DND-41 (cell line): Measurements from ENCODE around the gene CD27.
"Not testable (repeated sequence)": the region's sequence is repeated elsewhere in the genome, so short reads cannot be mapped to it uniquely, and the experiment has no call there.

ENCODE experiments used
- ATAC-seq: fragments of 200-7000 bp; cut with Tn5 transposase; 3 replicates; pipeline ENCODE4 v1.9.1; 2021; ENCODE audit warnings: low read depth; ENCODE audit not compliant: insufficient read depth
- DNase-seq: peaks from one replicate; pipeline ENCODE4 v3.0.0-alpha.2; 2020
- H2AFZ ChIP-seq: 2 replicates; pipeline ENCODE4 v1.6.0; 2012; ENCODE audit warnings: low read depth, low read length
- H3K27ac ChIP-seq: 2 replicates; pipeline ENCODE4 v1.5.1; 2012; ENCODE audit warnings: low read length, inconsistent platforms
- H3K27me3 ChIP-seq: fragments of 200-600 bp; sonication (generic); 2 replicates; pipeline ENCODE4 v1.6.0; 2012; ENCODE audit warnings: low read length, mild to moderate bottlenecking, inconsistent platforms; ENCODE audit not compliant: insufficient read depth, poor library complexity
- H3K36me3 ChIP-seq: 2 replicates; pipeline ENCODE4 v1.5.1; 2012; ENCODE audit warnings: low read length, inconsistent platforms; ENCODE audit not compliant: insufficient read depth
- H3K4me1 ChIP-seq: 2 replicates; pipeline ENCODE4 v1.5.1; 2012; ENCODE audit warnings: mild to moderate bottlenecking, low read length; ENCODE audit not compliant: insufficient read depth
- H3K4me2 ChIP-seq: 2 replicates; pipeline ENCODE4 v1.6.0; 2012; ENCODE audit warnings: mild to moderate bottlenecking, moderate library complexity, low read length, inconsistent platforms; ENCODE audit not compliant: insufficient read depth
- H3K4me3 ChIP-seq, 2 experiments: fragments of 200-600 bp in 1 of 2; shearing (Covaris generic) in 1 of 2; 2 replicates each; pipeline ENCODE4 v1.5.1; 2012 to 2016; ENCODE audit warnings: inconsistent platforms in 2 of 2, low read length in 2 of 2, mild to moderate bottlenecking in 2 of 2, low read depth in 1 of 2, moderate library complexity in 1 of 2
- H3K79me2 ChIP-seq: 2 replicates; pipeline ENCODE4 v1.6.0; 2012; ENCODE audit warnings: low read length, inconsistent platforms; ENCODE audit not compliant: insufficient read depth
- H3K9ac ChIP-seq: 2 replicates; pipeline ENCODE4 v1.6.0; 2012; ENCODE audit warnings: low read depth, mild to moderate bottlenecking, inconsistent platforms, low read length, moderate library complexity
- H3K9me3 ChIP-seq: 2 replicates; pipeline ENCODE4 v1.5.1; 2012; ENCODE audit warnings: low read length, moderate library complexity, mild to moderate bottlenecking, inconsistent platforms; ENCODE audit not compliant: insufficient read depth, severe bottlenecking
- H4K20me1 ChIP-seq: 2 replicates; pipeline ENCODE4 v1.6.0; 2012; ENCODE audit warnings: low read length; ENCODE audit not compliant: insufficient read depth
- CTCF ChIP-seq: IDR thresholded peaks from 2 replicates; pipeline ENCODE4 v1.5.1; 2012; ENCODE audit warnings: borderline replicate concordance, low read length, moderate library complexity, mild to moderate bottlenecking; ENCODE audit not compliant: poor library complexity, severe bottlenecking; ENCODE audit errors: extremely low read depth
- EZH2 ChIP-seq: IDR thresholded peaks from 3 replicates; pipeline ENCODE4 v1.6.1; 2012; ENCODE audit warnings: borderline replicate concordance, low read depth, mild to moderate bottlenecking, moderate library complexity, low read length, inconsistent platforms; ENCODE audit not compliant: severe bottlenecking

CD27 gene

DNA sequence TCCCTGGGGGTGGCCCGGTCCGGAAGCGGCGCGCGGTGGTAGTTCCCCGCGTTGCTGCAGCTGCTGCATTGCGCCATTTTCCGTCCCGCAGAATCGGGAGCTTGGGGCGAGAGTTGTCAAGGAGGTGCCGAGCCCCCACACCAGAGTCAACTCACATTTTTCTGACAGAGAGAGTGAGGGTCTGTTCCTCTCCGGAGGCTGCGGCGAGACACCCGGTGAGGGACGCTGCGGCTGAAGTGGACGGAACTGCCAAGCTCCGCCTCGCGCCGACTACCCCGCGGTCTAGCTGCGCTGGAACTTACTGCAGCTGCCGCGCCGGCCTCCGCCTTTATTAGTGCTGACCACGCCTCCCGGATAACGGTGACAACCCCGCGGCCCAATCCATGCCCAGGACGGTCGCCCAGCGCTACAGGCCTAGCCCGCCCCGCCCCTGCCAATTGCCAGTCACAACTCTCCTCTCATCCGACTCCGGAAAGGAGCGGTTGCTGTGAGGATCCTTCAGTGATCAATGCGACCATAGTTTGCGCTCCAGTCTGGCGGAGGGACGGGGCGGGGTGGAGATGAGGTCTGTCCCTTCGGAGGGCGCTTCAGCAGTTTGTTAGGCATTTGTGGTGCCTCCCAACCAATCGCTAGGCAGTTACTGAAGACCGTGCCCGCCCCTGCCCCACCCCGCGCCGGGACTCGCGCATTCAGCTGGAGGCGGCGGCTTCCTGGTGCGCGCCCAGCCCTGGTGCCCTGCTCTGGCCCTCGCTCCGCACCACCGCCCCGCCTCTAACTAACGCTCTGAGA, 25.8 kb downstream of the CD27 start, which contains the start of gene VAMP1:
VAMP1 (minus strand) TSS at position 303 of the 789 bp plus-strand sequence; CDS start at position 157, 146 bp downstream.
- Histone ChIP-seq H3K4me3 (peak within 1 kb of the TSS; percentile 61 to 86), H3K4me1 (peaks cover 35% of the 10 kb centered on the region), H4K20me1 (no peaks in the 10 kb centered on the region; the same call in 1 of the 2 replicates), H3K79me2 (peaks cover 39% of the 10 kb centered on the region), H3K9ac (peak within 1 kb of the TSS; percentile 79), H3K4me2 (peak within 1 kb of the TSS; percentile 70), H3K27ac (peak within 1 kb of the TSS; percentile 94), H3K27me3 (no peaks in the 10 kb centered on the region), H3K9me3 (no peaks in the 10 kb centered on the region), H3K36me3 (peaks cover 16% of the 10 kb centered on the region), H2AFZ (peak within 1 kb of the TSS; percentile 92)
- ATAC-seq (peak; percentile 89), DNase-seq (peak; percentile 98)
- TF ChIP-seq CTCF (no peak), EZH2 (no peak)

DNA sequence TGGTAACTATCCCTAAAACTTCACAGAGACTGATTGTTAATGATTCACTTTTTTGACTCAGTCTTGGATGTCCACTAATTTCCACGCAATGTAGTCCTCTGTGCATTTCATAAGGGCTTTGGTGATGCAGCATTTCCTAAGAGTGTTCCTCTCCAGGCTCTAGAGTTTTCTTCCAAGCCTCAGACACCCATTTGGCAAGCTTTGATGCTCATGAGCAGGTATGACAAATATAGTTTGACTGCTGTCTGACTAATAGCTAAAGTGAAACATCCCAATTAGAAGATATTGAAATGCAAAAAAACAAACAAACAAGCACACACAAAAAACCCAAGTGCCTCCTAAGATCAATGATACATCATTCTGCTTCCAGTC, 27.2 kb downstream of the CD27 start:
- no peak for DNase-seq
- no peak overlapping the region for H3K27ac ChIP-seq

DNA sequence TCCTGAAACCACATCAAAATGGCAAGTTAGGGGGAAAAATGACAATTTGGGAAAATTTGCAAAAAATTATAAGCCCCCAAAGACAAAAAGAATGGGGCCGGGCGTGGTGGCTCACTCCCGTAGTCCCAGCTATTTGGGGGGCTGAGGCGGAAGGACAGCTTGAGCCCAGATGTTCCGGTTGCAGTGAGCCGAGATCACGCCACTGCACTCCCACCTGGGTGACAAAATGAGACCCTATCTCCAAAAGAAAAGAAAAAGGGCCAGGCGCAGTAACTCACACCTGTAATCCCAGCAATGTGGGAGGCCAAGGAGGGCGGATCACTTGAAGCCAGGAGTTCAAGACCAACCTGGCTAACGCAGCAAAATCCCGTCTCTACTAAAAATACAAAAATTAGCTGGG, 27.7 kb downstream of the CD27 start:
- H3K27ac ChIP-seq = no peak overlapping the region
- H3K9me3 ChIP-seq = no peaks in the 10 kb centered on the region
- H3K79me2 ChIP-seq = peaks cover 27% of the 10 kb centered on the region
- no peaks in the 10 kb centered on the region for H3K27me3 ChIP-seq
- H3K36me3 ChIP-seq = peaks cover 3% of the 10 kb centered on the region
- DNase-seq (no peak), ATAC-seq (no peak)
- TF ChIP-seq EZH2 (no peak), CTCF (no peak)
- H2AFZ ChIP-seq = no peak overlapping the region
- H3K4me1 ChIP-seq = peaks cover 33% of the 10 kb centered on the region
- H4K20me1 ChIP-seq = no peaks in the 10 kb centered on the region
- H3K4me3 ChIP-seq = no peak overlapping the region
- no peak overlapping the region for H3K9ac ChIP-seq
- no peak overlapping the region for H3K4me2 ChIP-seq

More for the DNA sequence above, 27.2 kb downstream of the CD27 start:
- H3K4me2 ChIP-seq = no peak overlapping the region
- no peaks in the 10 kb centered on the region for H3K9me3 ChIP-seq
- H3K79me2 ChIP-seq = peaks cover 27% of the 10 kb centered on the region
- ATAC-seq = no peak
- no peak overlapping the region for H2AFZ ChIP-seq
- no peaks in the 10 kb centered on the region for H4K20me1 ChIP-seq
- no peaks in the 10 kb centered on the region for H3K27me3 ChIP-seq
- peaks cover 33% of the 10 kb centered on the region for H3K4me1 ChIP-seq
- peaks cover 3% of the 10 kb centered on the region for H3K36me3 ChIP-seq
- H3K9ac ChIP-seq = no peak overlapping the region
- TF ChIP-seq EZH2 (no peak), CTCF (no peak)
- H3K4me3 ChIP-seq = no peak overlapping the region

GRCh38 chr12:6475233-6475975, 30.6 kb downstream of the CD27 start:
- not testable (repeated sequence) for H3K4me3 ChIP-seq, H2AFZ ChIP-seq, DNase-seq, H3K79me2 ChIP-seq, H3K36me3 ChIP-seq, H3K27me3 ChIP-seq, H4K20me1 ChIP-seq, H3K9ac ChIP-seq, H3K4me2 ChIP-seq, H3K4me1 ChIP-seq, H3K9me3 ChIP-seq, H3K27ac ChIP-seq, ATAC-seq
